GM12874 (cell line): ENCODE measurements around the gene NMUR2.

ENCODE experiments used
- CTCF ChIP-seq: IDR thresholded peaks from 2 replicates; pipeline ENCODE4 v1.5.1; 2011; ENCODE audit warnings: low read depth, mild to moderate bottlenecking, control low read depth, low read length, moderate library complexity; ENCODE audit not compliant: insufficient read depth

The NMUR2 gene

DNA sequence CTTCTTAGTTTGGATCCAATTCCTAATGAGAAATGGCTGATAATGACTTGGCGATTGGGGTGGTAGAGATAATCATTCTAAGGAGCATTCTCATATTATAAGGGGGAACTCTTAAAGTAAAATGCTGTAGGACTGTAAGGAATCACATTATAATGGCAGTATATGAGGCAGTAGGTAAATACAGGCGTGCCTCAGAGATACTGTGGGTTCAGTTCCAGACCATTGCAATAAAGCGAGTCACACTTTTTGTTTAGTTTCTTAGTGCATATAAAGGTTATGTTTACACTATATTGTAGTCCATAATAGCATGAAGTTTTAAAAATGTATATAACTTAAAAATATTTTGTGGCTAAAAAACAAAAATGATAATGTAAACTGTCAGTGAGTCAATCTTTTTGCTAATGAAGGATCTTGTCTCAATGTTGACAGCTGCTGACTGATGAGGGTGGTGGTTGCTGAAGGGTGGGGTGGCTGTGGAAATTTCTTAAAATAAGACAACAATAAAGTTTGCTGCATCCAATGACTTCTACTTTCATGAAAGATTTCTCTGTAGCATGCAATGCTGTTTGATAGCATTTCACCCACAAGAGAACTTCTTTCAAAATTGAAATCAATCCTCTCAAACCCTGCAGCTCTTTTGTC is 15.8 kb downstream of the NMUR2 start:
- no peak for TF ChIP-seq CTCF

- TF ChIP-seq CTCF, result no peak
These were observed 16.5 kb downstream of the NMUR2 start for GRCh38 chr5:152388610-152389009.

DNA sequence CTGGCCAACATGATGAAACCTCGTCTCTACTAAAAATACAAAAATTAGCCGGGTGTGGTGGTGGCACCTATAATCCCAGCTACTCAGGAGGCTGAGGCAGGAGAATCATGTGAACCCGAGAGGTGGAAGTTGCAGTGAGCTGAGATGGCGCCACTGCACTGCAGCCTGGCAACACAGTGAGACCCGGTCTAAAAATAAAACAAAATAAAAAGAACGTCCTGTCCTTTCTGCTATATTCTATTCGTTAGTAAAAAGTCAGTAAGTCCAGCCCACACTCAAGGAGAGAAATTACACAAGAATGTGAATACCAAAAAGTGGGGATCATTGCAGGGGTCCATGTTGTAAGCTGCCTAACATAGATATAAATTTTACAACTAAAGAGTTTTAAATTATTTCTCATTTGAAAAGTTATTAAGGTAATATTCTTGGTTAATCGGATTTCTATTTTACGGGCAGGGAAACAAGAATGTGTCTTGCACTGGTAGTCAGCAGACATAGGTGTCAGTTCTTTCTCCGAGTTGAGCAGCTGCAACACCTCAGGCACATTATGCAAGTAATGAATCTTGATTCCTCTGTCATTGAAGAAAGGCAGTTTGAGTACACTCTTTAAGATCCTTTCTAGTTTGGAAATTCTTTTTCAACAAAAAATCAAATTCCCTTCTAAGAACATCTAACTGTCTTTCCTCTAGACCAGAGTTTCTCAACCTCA is 24.5 kb downstream of the NMUR2 start:
- no peak for TF ChIP-seq CTCF

DNA sequence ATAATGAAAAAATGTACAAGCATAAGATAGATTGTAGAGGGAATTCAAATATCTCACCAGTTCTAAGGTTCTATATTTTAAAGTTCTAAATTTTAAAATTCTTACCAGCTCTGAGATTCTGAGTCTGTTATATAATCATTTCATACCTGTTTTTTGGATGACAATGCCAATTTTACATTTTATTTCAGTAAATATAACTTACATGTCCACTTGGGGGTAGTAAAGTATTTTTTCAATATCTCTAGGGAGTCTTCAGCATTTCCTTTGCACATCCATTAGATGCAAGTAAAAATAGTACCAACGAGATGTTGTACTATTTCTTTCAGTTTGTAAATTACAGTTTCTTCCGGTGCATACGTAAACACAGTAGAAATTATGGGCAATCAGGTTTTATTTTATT is 25.7 kb downstream of the NMUR2 start:
- no peak for TF ChIP-seq CTCF

DNA sequence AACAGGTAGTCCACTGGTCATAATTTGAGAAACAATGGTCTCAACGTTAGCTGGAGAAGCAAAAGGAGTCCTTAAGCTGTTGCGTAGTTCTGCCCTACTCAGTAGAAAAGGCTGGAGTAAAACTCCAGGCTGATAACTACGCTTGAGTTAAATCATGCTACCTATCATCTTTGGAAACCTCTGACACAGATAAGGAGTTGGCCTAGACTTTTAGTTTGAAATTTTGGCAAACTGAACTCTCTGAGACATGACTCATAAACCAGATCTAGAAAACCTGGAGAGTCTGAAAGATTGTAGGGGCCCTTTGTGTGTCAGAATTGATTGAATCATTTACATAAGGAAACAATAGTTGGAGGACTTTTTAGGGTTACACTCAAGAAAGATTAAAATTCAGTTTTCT is 26.3 kb downstream of the NMUR2 start:
- no peak for TF ChIP-seq CTCF

GRCh38 chr5:152376886-152377285 is 28.2 kb downstream of the NMUR2 start:
- TF ChIP-seq CTCF, result no peak

- TF ChIP-seq CTCF, result no peak
These were observed 30.3 kb downstream of the NMUR2 start for GRCh38 chr5:152374711-152375275.
